GM12872 (cell line): ENCODE results near the gene ASCL3.

Experiments
- TF ChIP-seq, protein P1 (sequence below): IDR thresholded peaks from 3 replicates; pipeline ENCODE4 v1.5.1; 2011; ENCODE audit warnings: low read depth, mild to moderate bottlenecking, low read length, moderate library complexity; ENCODE audit not compliant: insufficient read depth

ASCL3 gene

DNA sequence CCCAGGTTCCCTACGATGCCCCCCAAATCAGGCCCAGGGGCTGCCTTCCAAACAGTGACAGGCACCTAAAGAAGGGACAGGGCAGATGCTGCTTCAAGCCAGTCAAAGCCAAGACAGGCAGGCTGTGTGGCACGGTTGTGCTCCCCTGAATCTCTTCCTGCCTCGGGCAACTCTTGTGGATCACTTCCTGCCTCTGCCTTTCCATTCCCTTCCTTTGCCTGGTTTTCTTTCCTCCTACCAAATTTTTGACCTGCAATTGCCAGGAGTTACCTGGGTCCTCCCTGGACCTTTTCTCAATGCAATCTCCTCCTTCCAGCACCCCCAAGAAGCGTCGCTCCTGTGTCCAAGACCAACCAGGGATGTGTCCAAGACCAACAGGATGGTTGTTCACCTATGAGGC, 15.6 kb downstream of the ASCL3 start:
- TF ChIP-seq, protein P1, sequence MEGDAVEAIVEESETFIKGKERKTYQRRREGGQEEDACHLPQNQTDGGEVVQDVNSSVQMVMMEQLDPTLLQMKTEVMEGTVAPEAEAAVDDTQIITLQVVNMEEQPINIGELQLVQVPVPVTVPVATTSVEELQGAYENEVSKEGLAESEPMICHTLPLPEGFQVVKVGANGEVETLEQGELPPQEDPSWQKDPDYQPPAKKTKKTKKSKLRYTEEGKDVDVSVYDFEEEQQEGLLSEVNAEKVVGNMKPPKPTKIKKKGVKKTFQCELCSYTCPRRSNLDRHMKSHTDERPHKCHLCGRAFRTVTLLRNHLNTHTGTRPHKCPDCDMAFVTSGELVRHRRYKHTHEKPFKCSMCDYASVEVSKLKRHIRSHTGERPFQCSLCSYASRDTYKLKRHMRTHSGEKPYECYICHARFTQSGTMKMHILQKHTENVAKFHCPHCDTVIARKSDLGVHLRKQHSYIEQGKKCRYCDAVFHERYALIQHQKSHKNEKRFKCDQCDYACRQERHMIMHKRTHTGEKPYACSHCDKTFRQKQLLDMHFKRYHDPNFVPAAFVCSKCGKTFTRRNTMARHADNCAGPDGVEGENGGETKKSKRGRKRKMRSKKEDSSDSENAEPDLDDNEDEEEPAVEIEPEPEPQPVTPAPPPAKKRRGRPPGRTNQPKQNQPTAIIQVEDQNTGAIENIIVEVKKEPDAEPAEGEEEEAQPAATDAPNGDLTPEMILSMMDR = no peak

DNA sequence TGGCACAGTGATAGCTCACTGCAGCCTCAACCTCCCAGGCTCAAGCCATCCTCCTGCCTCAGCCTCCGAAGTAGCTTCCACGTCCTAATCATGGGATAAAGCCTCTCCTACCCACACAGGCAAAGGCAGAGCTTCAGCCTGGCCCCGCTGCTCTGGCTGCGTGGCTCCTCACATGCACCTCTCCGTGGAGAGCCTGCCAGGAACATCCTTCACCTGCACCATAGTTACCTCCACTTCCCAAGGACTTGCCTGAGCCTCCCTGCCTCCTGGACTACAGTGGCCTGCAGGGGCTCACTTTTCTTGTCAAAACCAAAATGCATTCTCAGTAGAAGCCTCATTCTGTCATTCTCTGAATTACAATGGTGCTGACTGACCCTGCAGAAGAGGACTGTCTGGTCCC, 16.6 kb downstream of the ASCL3 start:
- TF ChIP-seq, protein P1 = no peak

DNA sequence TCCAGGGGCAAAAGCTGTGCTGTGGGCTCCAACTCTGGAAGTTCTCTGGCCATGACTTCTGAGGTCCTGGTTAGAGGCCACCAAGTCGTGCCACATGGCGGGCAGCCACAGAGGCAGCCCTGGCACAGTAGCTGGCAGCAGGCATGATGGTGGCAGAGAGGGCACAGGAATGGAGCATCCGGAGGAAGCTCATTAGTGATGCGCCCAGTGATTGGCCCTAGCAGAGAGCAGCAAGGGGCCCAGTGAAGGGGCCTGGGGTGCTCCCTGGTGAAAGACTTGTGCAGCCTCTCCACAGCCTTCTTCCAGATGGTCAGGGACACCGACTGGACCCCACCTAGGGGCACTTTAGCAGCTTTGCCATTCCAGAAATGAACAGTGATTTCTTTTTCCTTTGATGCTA, 17.1 kb downstream of the ASCL3 start:
- TF ChIP-seq, protein P1 = no peak

DNA sequence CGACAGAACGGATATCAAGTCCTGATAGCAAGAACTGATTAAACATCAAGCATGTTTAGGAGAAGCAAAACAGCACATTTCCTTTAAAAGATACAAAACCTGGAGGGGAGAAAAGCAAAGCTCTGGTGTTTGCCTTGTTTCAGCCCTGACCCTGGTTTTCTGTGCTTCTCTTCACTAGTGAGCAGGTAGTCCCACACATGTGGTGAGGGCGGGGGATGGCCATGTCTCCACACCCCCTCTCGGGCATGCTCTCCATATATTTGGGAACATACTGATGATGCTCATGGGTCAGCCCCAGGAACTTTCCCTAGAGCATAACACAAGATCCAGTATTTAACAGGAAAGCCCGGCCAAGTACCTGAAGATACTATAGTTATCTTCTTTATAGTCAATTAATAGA, 20.1 kb downstream of the ASCL3 start:
- TF ChIP-seq, protein P1 = no peak

DNA sequence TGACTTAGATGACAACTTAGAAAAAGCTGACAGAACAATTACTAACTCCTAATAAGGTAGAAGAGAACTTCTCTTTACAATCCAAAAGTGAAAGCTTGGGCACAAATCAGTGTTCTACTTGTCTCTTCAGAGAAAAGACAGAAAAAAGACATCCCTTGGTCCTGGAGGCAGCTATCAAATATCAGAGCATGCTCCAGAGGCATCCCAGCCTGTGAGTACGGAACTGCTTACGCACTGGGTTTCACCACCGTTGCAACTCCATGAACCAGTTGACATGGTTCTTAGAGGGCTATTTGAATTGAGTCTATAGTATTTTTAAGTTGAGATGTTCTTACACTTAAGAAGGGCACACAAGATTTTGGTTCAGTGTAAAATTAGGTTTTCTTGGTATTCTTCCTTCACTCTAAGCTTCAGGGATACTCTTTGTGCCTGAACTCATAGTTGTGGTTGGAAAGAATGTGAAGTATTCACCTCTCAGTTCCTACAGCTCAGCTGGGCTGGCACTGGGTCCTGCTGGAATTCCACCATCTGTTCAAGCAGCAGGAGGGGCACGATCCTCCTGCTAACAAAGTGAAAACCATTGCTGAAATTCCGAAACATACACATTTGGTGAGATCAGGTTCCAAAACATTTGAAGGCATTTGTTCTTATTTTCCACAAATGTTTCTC, 25.5 kb downstream of the ASCL3 start:
- TF ChIP-seq, protein P1 = no peak

DNA sequence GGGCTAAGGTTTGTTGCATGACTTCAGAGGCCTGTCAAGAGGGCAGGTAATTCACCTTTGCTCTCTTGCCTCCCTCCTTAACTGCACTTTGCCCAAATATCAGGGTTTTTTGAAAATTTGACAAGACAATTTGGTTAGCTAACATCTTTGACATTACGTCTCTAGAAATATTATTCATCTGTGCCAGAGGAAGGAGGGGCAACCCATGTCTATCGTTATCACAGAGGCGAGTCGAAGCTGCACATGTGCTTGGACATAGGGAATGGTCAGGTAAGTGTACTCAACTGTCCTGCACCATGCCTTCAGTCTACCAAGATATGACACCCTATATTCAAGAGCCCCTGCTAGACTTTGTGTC, 28.2 kb downstream of the ASCL3 start:
- TF ChIP-seq, protein P1 = no peak

DNA sequence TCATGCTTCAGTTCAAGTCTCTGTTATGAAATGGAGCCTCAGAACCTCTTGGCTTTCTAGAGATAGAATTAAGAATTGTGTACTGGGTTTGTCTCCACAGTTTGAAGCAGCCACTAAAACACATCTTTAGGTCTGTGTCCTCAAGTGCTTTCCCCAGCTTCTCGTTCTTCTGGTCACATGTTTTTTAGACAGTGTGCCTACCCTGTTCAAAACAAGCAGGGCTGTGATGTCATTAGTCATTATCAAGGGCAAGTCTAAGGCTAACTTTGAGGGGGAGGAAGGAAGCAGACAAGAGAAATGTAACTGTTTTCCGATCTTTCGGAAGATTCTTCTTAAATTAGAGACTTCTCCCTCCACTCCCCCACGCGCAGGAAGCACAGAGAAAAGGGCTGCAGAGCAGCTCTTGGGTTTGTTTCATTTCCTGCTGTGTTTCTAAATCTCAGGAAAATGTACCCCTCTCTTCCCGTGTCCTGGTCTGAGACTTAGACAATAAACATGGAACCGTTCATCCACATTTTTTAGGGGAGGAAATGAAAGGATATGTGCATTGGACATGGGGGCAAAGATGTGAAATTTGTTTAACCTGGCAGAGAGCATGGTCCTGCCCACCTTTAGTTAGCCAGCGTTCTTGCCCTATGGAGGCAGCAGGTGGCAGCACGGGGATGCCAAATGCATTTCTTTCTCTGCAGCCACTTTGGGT, 28.7 kb downstream of the ASCL3 start:
- TF ChIP-seq, protein P1 = peak; percentile 81
